ENCODE measurements around the gene SLC8A1. TPM values are rescaled to one million over a fixed set of nuclear protein-coding genes. Genes with fewer than 3 reads are reported as not detected.

The SLC8A1 gene
- total RNA-seq, 4 donors from 2014 or later = 22.8 to 65.5 (median 42.0) TPM

DNA sequence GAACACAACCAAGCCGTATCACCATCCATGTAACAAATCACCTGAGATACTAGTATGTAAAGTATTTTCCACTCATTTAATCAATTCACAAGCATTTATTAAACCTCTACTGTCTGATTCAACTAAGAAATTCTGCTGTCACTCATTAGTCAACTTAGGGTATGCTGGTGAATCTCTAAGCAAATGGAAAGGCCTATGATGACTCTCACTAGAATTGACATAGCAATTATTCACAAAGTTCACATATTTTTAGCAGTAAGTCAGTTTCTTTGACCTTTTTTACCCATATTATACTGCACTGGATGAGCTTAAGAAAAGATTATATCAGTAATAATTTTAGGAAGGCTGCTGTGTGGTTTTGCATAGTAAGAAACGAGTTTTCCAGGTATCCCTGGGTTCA, 130.1 kb downstream of the SLC8A1 start:
- intact Hi-C loops (cut with DNase I; ENCODE audit: low total_unique reads) = no loop called here
- H3K4me3 ChIP-seq = no peak overlapping the region
- no peak for DNase-seq
- no peaks in the 10 kb centered on the region for H3K4me1 ChIP-seq
- in situ Hi-C loops (cut with MboI; ENCODE audit: low pct_ligation_motif_present in 1 of 4, low pct_unique_long_range_greater_than_20kb in 1 of 4, low sequenced_read_pairs in 3 of 4) = no loop called here
- WGBS, 2 donors (ENCODE audit: low coverage in 1 of 2) = 68 to 86% methylated on average over 2 of the region's 2 CpGs
- no peak overlapping the region for H3K27ac ChIP-seq
- H3K36me3 ChIP-seq = no peaks in the 10 kb centered on the region
- H3K9me3 ChIP-seq = no peaks in the 10 kb centered on the region
- H3K27me3 ChIP-seq = no peaks in the 10 kb centered on the region
- TF ChIP-seq, protein P1, sequence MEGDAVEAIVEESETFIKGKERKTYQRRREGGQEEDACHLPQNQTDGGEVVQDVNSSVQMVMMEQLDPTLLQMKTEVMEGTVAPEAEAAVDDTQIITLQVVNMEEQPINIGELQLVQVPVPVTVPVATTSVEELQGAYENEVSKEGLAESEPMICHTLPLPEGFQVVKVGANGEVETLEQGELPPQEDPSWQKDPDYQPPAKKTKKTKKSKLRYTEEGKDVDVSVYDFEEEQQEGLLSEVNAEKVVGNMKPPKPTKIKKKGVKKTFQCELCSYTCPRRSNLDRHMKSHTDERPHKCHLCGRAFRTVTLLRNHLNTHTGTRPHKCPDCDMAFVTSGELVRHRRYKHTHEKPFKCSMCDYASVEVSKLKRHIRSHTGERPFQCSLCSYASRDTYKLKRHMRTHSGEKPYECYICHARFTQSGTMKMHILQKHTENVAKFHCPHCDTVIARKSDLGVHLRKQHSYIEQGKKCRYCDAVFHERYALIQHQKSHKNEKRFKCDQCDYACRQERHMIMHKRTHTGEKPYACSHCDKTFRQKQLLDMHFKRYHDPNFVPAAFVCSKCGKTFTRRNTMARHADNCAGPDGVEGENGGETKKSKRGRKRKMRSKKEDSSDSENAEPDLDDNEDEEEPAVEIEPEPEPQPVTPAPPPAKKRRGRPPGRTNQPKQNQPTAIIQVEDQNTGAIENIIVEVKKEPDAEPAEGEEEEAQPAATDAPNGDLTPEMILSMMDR (IDR thresholded peaks at IDR 0.05) = no peak
- no peak for TF ChIP-seq EP300 (IDR thresholded peaks at IDR 0.05; ENCODE audit: low read depth)
- TF ChIP-seq POLR2A (IDR thresholded peaks at IDR 0.05) = no peak
- no peak for TF ChIP-seq POLR2AphosphoS5 (IDR thresholded peaks at IDR 0.05)

DNA sequence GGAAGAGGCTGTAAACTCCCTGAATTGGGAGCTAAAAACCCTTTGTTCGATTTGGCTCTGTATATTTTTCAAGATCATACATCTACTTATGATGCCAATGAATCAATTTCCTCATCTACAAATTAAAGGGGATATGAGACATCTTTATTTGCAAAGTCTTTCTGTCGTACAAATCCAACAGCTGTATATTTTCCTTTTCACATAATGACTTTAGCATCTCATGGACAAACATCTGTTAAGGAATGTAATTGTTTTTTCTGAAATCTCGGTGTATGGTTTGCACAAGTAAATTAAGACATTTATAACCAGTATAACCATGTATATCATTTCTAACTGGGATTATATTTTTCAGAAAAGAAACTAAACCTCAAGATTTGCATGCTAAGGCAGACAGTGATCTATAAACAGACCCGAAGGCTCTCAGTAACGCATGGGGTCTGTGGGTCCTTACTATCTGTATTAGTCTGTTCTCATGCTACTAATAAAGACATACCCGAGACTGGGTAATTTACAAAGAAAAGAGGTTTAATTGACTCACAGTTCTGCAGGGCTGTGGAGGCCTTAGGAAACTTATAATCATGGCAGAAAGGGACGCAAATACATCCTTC, 130.8 kb downstream of the SLC8A1 start:
- Histone ChIP-seq H3K4me3 (no peak overlapping the region), H3K27me3 (no peaks in the 10 kb centered on the region), H3K4me1 (no peaks in the 10 kb centered on the region), H3K27ac (no peak overlapping the region), H3K36me3 (no peaks in the 10 kb centered on the region), H3K9me3 (no peaks in the 10 kb centered on the region)
- in situ Hi-C loops (cut with MboI; ENCODE audit: low pct_ligation_motif_present in 1 of 4, low pct_unique_long_range_greater_than_20kb in 1 of 4, low sequenced_read_pairs in 3 of 4) (no loop called here), intact Hi-C loops (cut with DNase I; ENCODE audit: low total_unique reads) (no loop called here)
- DNase-seq = no peak
- TF ChIP-seq POLR2A (IDR thresholded peaks at IDR 0.05) = no peak
- TF ChIP-seq EP300 (IDR thresholded peaks at IDR 0.05; ENCODE audit: low read depth) = no peak
- TF ChIP-seq, protein P1 (IDR thresholded peaks at IDR 0.05) = no peak
- no peak for TF ChIP-seq POLR2AphosphoS5 (IDR thresholded peaks at IDR 0.05)
- 66 to 70% methylated on average over 6 to 7 of the region's 7 CpGs for WGBS, 2 donors (ENCODE audit: low coverage in 1 of 2)

GRCh38 chr2:40318921-40319320, 133.0 kb downstream of the SLC8A1 start:
- 66% methylated on average over 3 of the region's 3 CpGs; no CpG with 5 or more reads in 1 of the 2 donors for WGBS, 2 donors (ENCODE audit: low coverage in 1 of 2)
- no peaks in the 10 kb centered on the region for H3K4me1 ChIP-seq
- H3K27me3 ChIP-seq = no peaks in the 10 kb centered on the region
- peaks cover 0 to 10% of the 10 kb centered on the region in 2 donors for H3K9me3 ChIP-seq
- no peak overlapping the region for H3K27ac ChIP-seq
- no peak overlapping the region for H3K4me3 ChIP-seq
- no peak for DNase-seq
- in situ Hi-C loops (cut with MboI; ENCODE audit: low pct_ligation_motif_present in 1 of 4, low pct_unique_long_range_greater_than_20kb in 1 of 4, low sequenced_read_pairs in 3 of 4) = no loop called here
- TF ChIP-seq POLR2AphosphoS5 (IDR thresholded peaks at IDR 0.05) (no peak), EP300 (IDR thresholded peaks at IDR 0.05; ENCODE audit: low read depth) (no peak), POLR2A (IDR thresholded peaks at IDR 0.05) (no peak)
- TF ChIP-seq, protein P1 (IDR thresholded peaks at IDR 0.05) = no peak
- intact Hi-C loops (cut with DNase I; ENCODE audit: low total_unique reads) = no loop called here
- no peaks in the 10 kb centered on the region for H3K36me3 ChIP-seq

GRCh38 chr2:40317761-40318160, 134.1 kb downstream of the SLC8A1 start:
- TF ChIP-seq POLR2A (IDR thresholded peaks at IDR 0.05) (no peak), POLR2AphosphoS5 (IDR thresholded peaks at IDR 0.05) (no peak), EP300 (IDR thresholded peaks at IDR 0.05; ENCODE audit: low read depth) (no peak)
- TF ChIP-seq, protein P1 (IDR thresholded peaks at IDR 0.05) = no peak
- WGBS, 2 donors (ENCODE audit: low coverage in 1 of 2) = 62 to 63% methylated on average over 2 of the region's 2 CpGs
- no peaks in the 10 kb centered on the region for H3K36me3 ChIP-seq
- H3K9me3 ChIP-seq = peaks cover 0 to 10% of the 10 kb centered on the region in 2 donors
- no peak overlapping the region for H3K4me3 ChIP-seq
- no peaks in the 10 kb centered on the region for H3K4me1 ChIP-seq
- in situ Hi-C loops (cut with MboI; ENCODE audit: low pct_ligation_motif_present in 1 of 4, low pct_unique_long_range_greater_than_20kb in 1 of 4, low sequenced_read_pairs in 3 of 4) = no loop called here
- no peak for DNase-seq
- H3K27ac ChIP-seq = no peak overlapping the region
- intact Hi-C loops (cut with DNase I; ENCODE audit: low total_unique reads) = no loop called here
- H3K27me3 ChIP-seq = no peaks in the 10 kb centered on the region
